GM23248 (cell line): Measurements from ENCODE around the gene ASIC4. TPM values are rescaled to one million over a fixed set of nuclear protein-coding genes. Genes with fewer than 3 reads are reported as not detected.

Experiments
- DNase-seq: peaks from one replicate; pipeline ENCODE4 v3.0.0-alpha.2; 2015
- H2AFZ ChIP-seq: fragments of 200-600 bp; sonication (generic); 2 replicates; pipeline ENCODE4 v1.6.1; 2016; ENCODE audit warnings: antibody characterized with exemption
- H3F3A ChIP-seq: fragments of 200-600 bp; sonication (generic); 2 replicates; pipeline ENCODE4 v1.6.1; 2016; ENCODE audit warnings: mild to moderate bottlenecking, antibody characterized with exemption, mixed run types; ENCODE audit not compliant: insufficient read depth
- H3K27ac ChIP-seq: fragments of 200-600 bp; sonication (generic); 2 replicates; pipeline ENCODE4 v1.5.1; 2016; ENCODE audit warnings: mild to moderate bottlenecking
- H3K27me3 ChIP-seq: fragments of 200-600 bp; sonication (generic); replicated peaks from 2 replicates; pipeline ENCODE4 v1.6.1; 2016; ENCODE audit warnings: mild to moderate bottlenecking; ENCODE audit not compliant: insufficient read depth
- H3K36me3 ChIP-seq: fragments of 200-600 bp; sonication (generic); 2 replicates; pipeline ENCODE4 v1.6.1; 2016; ENCODE audit warnings: low read depth, mild to moderate bottlenecking
- H3K4me1 ChIP-seq: fragments of 200-600 bp; sonication (generic); 2 replicates; pipeline ENCODE4 v1.6.1; 2016; ENCODE audit warnings: mild to moderate bottlenecking; ENCODE audit not compliant: insufficient read depth
- H3K4me2 ChIP-seq: fragments of 200-600 bp; sonication (generic); one replicate; pipeline ENCODE4 v1.6.1; 2016; ENCODE audit warnings: mild to moderate bottlenecking; ENCODE audit not compliant: unreplicated experiment
- H3K4me3 ChIP-seq: fragments of 200-600 bp; sonication (generic); 2 replicates; pipeline ENCODE4 v1.5.1; 2016; ENCODE audit warnings: mild to moderate bottlenecking
- H3K79me2 ChIP-seq: fragments of 200-600 bp; sonication (generic); 2 replicates; pipeline ENCODE4 v1.6.1; 2016; ENCODE audit warnings: mild to moderate bottlenecking; ENCODE audit not compliant: insufficient read depth
- H3K9ac ChIP-seq: fragments of 200-600 bp; sonication (generic); 2 replicates; pipeline ENCODE4 v1.6.1; 2016; ENCODE audit warnings: mild to moderate bottlenecking
- H3K9me2 ChIP-seq: fragments of 200-600 bp; sonication (generic); 2 replicates; pipeline ENCODE4 v1.6.1; 2016; ENCODE audit warnings: mixed run types, mild to moderate bottlenecking, moderate library complexity; ENCODE audit not compliant: insufficient read depth
- H3K9me3 ChIP-seq: fragments of 200-600 bp; sonication (generic); one replicate; pipeline ENCODE4 v1.6.1; 2017; ENCODE audit warnings: low read depth
- H4K20me1 ChIP-seq: fragments of 200-600 bp; sonication (generic); 2 replicates; pipeline ENCODE4 v1.6.0; 2016; ENCODE audit not compliant: insufficient read depth
- EZH2 ChIP-seq: fragments of 200-600 bp; sonication (generic); IDR thresholded peaks from 2 replicates; pipeline ENCODE4 v1.6.1; 2018; ENCODE audit warnings: antibody characterized with exemption, mild to moderate bottlenecking; ENCODE audit not compliant: insufficient read depth, poor library complexity, severe bottlenecking
- EZH2phosphoT487 ChIP-seq: fragments of 200-600 bp; sonication (generic); IDR thresholded peaks from 2 replicates; pipeline ENCODE4 v1.6.1; 2018; ENCODE audit warnings: antibody characterized with exemption, moderate library complexity, mild to moderate bottlenecking, low read depth; ENCODE audit not compliant: insufficient read depth
- WGBS, 2 experiments: methylation state at CpG; one replicate each; pipeline ENCODE4 v1.1.6; 2015 to 2017; ENCODE audit warnings: low lambda C conversion rate in 2 of 2, low coverage in 1 of 2; ENCODE audit errors: missing lambda C conversion rate in 2 of 2; 5-methylcytosine and 5-hydroxymethylcytosine counted together
- in situ Hi-C: fragments of 300-500 bp; cut with MboI; formaldehyde crosslinking; loops from 2 replicates; pipeline ENCODE4 v1.15.0; 2020
- polyA plus RNA-seq: library from polyadenylated mRNA; unstranded; fragments of >200 nt; fragmentation: Nextera tagmentation; extraction: Ambion mirVana; gene quantifications from 2 replicates; pipeline ENCODE4 v1.2.1, GENCODE V29; 2016
- total RNA-seq: library from RNA; depleted of rRNA; stranded (reverse); fragments of >200 nt; shearing (Covaris generic); gene quantifications from 2 replicates; pipeline ENCODE4 v1.2.3, GENCODE V29; 2014

Gene ASIC4
- total and polyA plus RNA-seq, 2 experiments from 2014 or later = 0.43 TPM; not detected in 1

DNA sequence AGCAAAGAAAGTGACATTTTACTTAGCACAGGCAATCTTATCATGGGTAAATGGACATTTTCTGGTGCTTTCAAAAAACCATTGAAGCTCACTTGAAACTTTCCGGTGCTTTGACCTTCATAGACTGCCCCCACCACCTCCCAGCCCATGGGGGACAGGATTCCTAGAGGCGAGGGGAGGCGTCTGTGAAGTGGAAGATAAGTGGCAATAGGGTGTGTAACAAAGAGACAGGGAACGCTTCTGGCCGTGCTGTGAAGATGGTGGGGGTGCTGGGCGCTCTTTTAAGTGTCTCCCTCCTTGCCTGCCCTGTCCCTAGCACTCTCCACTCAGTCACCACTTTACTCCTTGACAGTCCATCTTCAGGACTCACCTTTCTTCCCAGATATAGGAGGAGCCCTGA lies 39.0 kb upstream of the ASIC4 start:
- H3K4me1 ChIP-seq = no peaks in the 10 kb centered on the region
- H3F3A ChIP-seq = no peaks in the 10 kb centered on the region
- in situ Hi-C loops = no loop called here
- H3K9me3 ChIP-seq = no peaks in the 10 kb centered on the region
- no peaks in the 10 kb centered on the region for H3K79me2 ChIP-seq
- H3K4me3 ChIP-seq = no peak overlapping the region
- no peaks in the 10 kb centered on the region for H3K9me2 ChIP-seq
- WGBS, 2 experiments = 93 to 95% methylated on average over 6 of the region's 6 CpGs
- H3K4me2 ChIP-seq = no peak overlapping the region
- no peaks in the 10 kb centered on the region for H3K27me3 ChIP-seq
- TF ChIP-seq EZH2 = no peak
- TF ChIP-seq EZH2phosphoT487 = no peak
- no peak for DNase-seq
- no peak overlapping the region for H3K9ac ChIP-seq
- no peak overlapping the region for H3K27ac ChIP-seq
- no peak overlapping the region for H2AFZ ChIP-seq
- no peaks in the 10 kb centered on the region for H3K36me3 ChIP-seq
- no peaks in the 10 kb centered on the region for H4K20me1 ChIP-seq

DNA sequence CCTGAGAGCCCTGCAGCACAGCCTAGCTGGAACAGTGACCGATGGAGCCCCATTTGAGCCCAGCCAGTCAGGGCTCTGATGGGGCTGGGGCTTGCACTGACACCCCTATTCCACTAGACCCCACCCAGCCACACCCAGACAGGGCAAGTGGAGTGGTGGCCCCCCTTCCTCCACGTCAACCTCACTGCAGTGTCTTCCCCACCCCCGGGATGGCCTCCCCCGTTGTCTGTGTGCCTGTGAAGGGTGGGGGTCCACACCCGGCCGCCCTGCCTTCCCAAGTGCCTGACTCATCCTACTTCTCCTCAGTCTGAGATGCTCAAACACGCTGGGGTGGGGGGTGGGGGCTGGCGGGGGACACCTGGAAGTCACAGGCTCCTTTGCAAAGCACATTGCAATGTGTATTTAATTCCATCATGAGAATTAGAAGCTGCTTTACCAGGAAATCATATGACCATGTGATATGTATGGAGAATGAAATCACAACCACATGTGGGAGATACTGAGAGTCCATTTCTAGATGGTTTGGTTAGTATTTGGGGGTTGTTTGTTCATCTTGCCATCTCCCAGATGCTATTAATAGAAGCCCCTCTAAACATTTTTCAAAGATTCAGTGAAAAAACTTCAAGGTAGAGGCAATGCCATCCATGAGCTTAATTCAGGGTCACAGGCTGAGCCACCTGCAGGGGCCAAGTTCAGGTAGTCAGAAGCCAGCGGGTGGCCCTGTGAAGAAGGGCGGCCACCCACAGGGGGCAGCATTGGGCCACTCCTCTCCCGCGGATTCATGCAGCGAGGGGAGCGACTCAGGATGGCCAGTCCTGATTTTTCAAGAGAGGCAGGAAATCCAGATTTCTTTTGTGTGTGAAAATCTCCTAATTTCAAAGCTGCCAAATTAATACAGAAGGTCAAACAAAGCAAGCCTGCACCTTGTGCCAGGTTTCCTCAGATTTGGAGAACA lies 38.3 kb upstream of the ASIC4 start:
- H3K4me3 ChIP-seq = no peak overlapping the region
- in situ Hi-C loops = no loop called here
- no peak overlapping the region for H3K9ac ChIP-seq
- no peak overlapping the region for H3K4me2 ChIP-seq
- DNase-seq = peak; percentile 74
- H3F3A ChIP-seq = no peaks in the 10 kb centered on the region
- no peak overlapping the region for H3K27ac ChIP-seq
- no peaks in the 10 kb centered on the region for H3K27me3 ChIP-seq
- H4K20me1 ChIP-seq = no peaks in the 10 kb centered on the region
- no peaks in the 10 kb centered on the region for H3K79me2 ChIP-seq
- H3K9me2 ChIP-seq = no peaks in the 10 kb centered on the region
- TF ChIP-seq EZH2 = no peak
- no peak for TF ChIP-seq EZH2phosphoT487
- H3K36me3 ChIP-seq = no peaks in the 10 kb centered on the region
- H2AFZ ChIP-seq = no peak overlapping the region
- 24 to 25% methylated on average over 14 of the region's 14 CpGs for WGBS, 2 experiments
- no peaks in the 10 kb centered on the region for H3K9me3 ChIP-seq
- no peaks in the 10 kb centered on the region for H3K4me1 ChIP-seq

DNA sequence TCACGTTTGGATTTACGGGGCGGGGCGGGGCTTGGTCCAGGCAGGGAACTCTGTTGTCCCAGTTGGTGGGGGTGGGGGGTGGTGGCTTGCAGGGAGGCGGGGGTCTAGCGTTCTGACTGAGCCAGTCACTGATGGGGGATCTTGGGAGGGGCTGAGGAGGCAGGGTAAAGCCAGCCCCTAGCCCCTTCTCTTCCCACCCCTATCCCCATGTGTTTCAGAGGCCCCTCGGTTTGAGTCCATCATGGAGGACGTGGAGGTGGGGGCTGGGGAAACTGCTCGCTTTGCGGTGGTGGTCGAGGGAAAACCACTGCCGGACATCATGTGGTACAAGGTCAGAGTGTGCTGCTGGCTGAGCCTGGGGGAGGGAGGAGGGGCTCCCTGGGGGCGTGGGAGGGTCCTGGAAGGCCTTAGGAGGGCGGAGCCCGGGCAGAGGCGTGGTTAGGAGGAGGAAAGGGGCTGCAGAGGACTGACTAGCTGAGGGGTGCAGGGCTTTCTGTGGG lies 37.6 kb upstream of the ASIC4 start:
- H3K4me3 ChIP-seq = no peak overlapping the region
- peaks cover 3% of the 10 kb centered on the region; the same call in 1 of the 2 replicates for H3K36me3 ChIP-seq
- H4K20me1 ChIP-seq = no peaks in the 10 kb centered on the region
- no peaks in the 10 kb centered on the region for H3K27me3 ChIP-seq
- no peaks in the 10 kb centered on the region for H3K4me1 ChIP-seq
- in situ Hi-C loops = no loop called here
- H3K27ac ChIP-seq = no peak overlapping the region
- no peaks in the 10 kb centered on the region for H3K79me2 ChIP-seq
- H2AFZ ChIP-seq = no peak overlapping the region
- no peak overlapping the region for H3K9ac ChIP-seq
- no peaks in the 10 kb centered on the region for H3K9me2 ChIP-seq
- no peak for DNase-seq
- 27 to 31% methylated on average over 5 to 16 of the region's 16 CpGs for WGBS, 2 experiments
- H3K9me3 ChIP-seq = no peaks in the 10 kb centered on the region
- no peaks in the 10 kb centered on the region for H3F3A ChIP-seq
- no peak overlapping the region for H3K4me2 ChIP-seq
- TF ChIP-seq EZH2 = no peak

- WGBS, 2 experiments = 86 to 90% methylated on average over 11 to 13 of the region's 13 CpGs
- H2AFZ ChIP-seq = no peak overlapping the region
- H3K4me3 ChIP-seq = no peak overlapping the region
- in situ Hi-C loops = no loop called here
- no peaks in the 10 kb centered on the region for H3K4me1 ChIP-seq
- DNase-seq = no peak
- TF ChIP-seq EZH2phosphoT487 (no peak), EZH2 (no peak)
- no peaks in the 10 kb centered on the region for H3K27me3 ChIP-seq
- H3K4me2 ChIP-seq = no peak overlapping the region
- no peak overlapping the region for H3K9ac ChIP-seq
- no peaks in the 10 kb centered on the region for H3K9me2 ChIP-seq
- H4K20me1 ChIP-seq = no peaks in the 10 kb centered on the region
- H3K9me3 ChIP-seq = no peaks in the 10 kb centered on the region
- peaks cover 4% of the 10 kb centered on the region; the same call in 1 of the 2 replicates for H3K36me3 ChIP-seq
- no peaks in the 10 kb centered on the region for H3F3A ChIP-seq
- H3K79me2 ChIP-seq = no peaks in the 10 kb centered on the region
- H3K27ac ChIP-seq = no peak overlapping the region
Observed at GRCh38 chr2:219477179-219477578, 37.1 kb upstream of the ASIC4 start.
